ENCODE measurements around the gene GNG12.

GNG12 gene

DNA sequence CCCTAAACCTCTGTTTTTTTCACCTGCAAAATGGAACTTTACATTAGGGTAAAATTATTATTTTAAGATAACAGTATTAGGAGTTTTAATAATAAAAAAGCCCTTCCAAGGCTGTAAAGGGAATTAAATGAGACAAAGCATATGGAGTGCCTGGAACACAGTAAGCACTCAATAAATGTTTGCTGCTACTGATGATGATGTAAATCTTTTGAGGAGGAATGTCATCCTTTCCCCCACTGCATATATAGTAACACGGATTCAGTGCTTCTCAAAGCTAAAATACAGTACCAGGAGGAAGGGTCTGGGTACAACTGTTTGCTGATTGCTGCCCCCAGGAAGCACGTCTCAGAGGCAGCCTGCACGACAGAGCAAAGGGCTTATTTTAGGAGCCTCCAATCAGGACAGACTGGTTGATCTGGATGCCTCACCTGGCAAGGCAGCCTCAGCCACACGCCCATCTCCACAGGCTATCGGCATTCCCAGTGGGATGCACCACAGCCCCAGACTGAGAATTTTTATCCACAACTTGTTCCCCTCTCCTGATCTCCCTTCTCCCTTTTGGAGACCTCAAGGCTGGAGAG, 83.9 kb downstream of the GNG12 start:
- Histone ChIP-seq H3K4me3 (ENCODE audit: low read length) (peak overlapping the region; percentile 52), H3K27me3 (ENCODE audit: insufficient read depth, low read length) (no peaks in the 10 kb centered on the region; the same call in 1 of the 2 replicates), H3K36me3 (ENCODE audit: insufficient read depth, low read depth, low read length) (no peaks in the 10 kb centered on the region), H3K4me1 (ENCODE audit: insufficient read depth, low read length) (peaks cover 64% of the 10 kb centered on the region), H3K27ac (ENCODE audit: low read length) (peak overlapping the region; percentile 76), H3K9me3 (ENCODE audit: insufficient read depth, low read depth, low read length) (no peaks in the 10 kb centered on the region), H3K9ac (ENCODE audit: low read depth, low read length) (peak overlapping the region; percentile 82; the same call in 1 of the 2 replicates)

DNA sequence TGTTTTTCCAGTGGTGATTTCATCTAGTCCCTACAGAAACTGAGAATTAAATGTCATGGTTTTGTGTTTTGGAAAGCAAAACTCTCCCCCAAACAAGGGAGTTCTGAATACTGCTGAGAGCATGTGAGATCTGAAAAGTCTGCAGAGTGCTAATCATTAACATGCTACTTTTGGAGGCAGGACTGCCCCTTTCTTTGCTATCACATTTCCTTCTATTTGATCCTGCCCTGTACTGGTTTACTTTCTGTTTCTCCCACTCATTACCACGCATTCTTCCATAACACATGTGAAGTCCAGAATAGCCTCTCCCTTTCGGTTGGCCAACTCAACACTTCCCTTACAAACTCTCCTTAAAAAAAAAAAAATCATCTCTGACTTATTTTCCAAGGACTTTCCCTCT, 84.6 kb downstream of the GNG12 start:
- Histone ChIP-seq H3K4me3 (ENCODE audit: low read length) (peak overlapping the region; percentile 28; the same call in 1 of the 2 replicates), H3K4me1 (ENCODE audit: insufficient read depth, low read length) (peaks cover 68% of the 10 kb centered on the region), H3K9me3 (ENCODE audit: insufficient read depth, low read depth, low read length) (no peaks in the 10 kb centered on the region), H3K36me3 (ENCODE audit: insufficient read depth, low read depth, low read length) (no peaks in the 10 kb centered on the region), H3K9ac (ENCODE audit: low read depth, low read length) (peak overlapping the region; percentile 5; the same call in 1 of the 2 replicates), H3K27ac (ENCODE audit: low read length) (peak overlapping the region; percentile 16), H3K27me3 (ENCODE audit: insufficient read depth, low read length) (no peaks in the 10 kb centered on the region; the same call in 1 of the 2 replicates)

DNA sequence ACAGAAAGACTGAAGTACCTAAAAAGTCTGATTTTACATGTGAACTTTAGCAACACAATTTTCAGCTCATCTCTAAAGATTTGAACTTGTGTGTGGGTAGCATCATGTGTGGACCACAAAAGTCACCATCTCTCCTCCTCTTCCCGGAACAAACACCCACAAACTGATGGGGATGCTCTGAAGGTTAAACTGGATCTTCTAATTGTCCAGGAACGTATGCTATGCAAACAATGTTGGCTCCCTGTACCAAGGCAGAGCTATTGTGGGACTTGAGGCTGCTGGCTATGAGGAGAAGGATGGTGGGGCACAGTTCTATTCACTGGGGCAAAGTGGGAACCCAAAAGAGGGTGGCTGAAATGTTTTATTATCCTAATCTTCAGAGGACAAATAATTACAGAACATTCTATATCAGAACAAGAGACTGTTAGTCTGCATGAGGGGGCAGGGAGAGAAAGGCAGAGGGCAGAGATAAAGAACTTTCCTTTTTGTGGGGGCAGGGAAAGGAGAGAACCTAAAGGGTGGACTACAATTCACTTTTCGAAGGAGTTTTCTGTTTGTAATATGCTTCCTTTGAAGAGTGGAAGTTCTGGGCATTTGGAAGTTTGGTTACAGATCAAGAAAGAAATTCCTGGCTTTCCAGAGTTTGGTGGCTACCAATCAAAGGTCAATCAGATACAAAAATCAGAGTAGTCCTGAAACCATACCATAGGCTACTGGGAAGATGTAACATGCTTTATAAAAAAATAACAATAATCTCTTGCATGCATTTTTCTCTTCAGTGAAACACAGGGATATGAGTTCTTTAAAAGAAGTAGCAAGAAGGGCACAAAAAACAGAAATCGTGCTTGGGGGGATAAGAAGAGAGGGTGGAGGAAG, 85.4 kb downstream of the GNG12 start:
- peak overlapping the region; percentile 28 for H3K4me3 ChIP-seq (ENCODE audit: low read length)
- no peaks in the 10 kb centered on the region for H3K9me3 ChIP-seq (ENCODE audit: insufficient read depth, low read depth, low read length)
- no peaks in the 10 kb centered on the region for H3K36me3 ChIP-seq (ENCODE audit: insufficient read depth, low read depth, low read length)
- H3K9ac ChIP-seq (ENCODE audit: low read depth, low read length), result peak overlapping the region; percentile 5; the same call in 1 of the 2 replicates
- no peaks in the 10 kb centered on the region; the same call in 1 of the 2 replicates for H3K27me3 ChIP-seq (ENCODE audit: insufficient read depth, low read length)
- H3K27ac ChIP-seq (ENCODE audit: low read length), result no peak overlapping the region
- H3K4me1 ChIP-seq (ENCODE audit: insufficient read depth, low read length), result peaks cover 73% of the 10 kb centered on the region

DNA sequence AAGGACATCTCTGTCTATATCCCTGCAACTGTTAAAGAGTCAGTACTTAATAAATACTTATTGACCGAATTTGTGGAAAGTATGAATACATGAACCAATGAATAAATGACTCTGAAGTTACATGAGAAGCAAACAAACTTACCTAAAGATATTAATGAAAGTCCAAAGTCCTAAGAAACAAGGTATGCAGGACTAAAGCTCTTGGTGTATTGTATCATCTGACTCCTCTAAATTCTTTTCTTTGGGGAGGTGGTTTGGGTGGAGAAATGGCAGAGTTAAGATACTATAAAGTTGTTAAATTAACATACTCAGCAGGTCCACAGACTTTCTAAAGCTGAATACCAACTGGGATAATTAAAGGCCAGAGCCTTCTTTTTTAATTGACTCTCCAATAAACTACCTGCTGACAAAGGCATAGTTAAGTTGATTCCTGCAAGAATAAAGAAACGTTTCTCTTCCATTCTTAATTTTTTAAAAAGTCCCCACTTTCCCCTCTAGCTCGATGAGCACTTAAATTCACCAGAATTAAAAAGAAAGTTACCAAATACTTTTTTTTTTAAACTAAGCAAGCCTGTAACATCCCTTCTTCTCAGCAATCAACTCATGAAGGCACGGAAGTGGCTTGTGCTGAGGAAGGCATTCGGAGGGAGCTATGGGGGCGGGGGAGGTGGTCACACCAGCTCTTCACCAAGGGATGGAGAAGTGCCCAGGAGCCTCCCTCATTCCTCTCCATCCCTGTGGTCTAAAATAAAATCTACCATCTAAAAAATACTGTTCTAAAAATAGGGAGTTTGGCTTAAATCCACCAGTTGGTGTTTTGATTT, 87.2 kb downstream of the GNG12 start:
- H3K36me3 ChIP-seq (ENCODE audit: insufficient read depth, low read depth, low read length), result no peaks in the 10 kb centered on the region
- no peaks in the 10 kb centered on the region; the same call in 1 of the 2 replicates for H3K27me3 ChIP-seq (ENCODE audit: insufficient read depth, low read length)
- H3K4me3 ChIP-seq (ENCODE audit: low read length), result peak overlapping the region; percentile 48; the same call in 1 of the 2 replicates
- H3K9ac ChIP-seq (ENCODE audit: low read depth, low read length), result no peak overlapping the region
- H3K9me3 ChIP-seq (ENCODE audit: insufficient read depth, low read depth, low read length), result no peaks in the 10 kb centered on the region
- no peak overlapping the region for H3K27ac ChIP-seq (ENCODE audit: low read length)
- H3K4me1 ChIP-seq (ENCODE audit: insufficient read depth, low read length), result peaks cover 65% of the 10 kb centered on the region

DNA sequence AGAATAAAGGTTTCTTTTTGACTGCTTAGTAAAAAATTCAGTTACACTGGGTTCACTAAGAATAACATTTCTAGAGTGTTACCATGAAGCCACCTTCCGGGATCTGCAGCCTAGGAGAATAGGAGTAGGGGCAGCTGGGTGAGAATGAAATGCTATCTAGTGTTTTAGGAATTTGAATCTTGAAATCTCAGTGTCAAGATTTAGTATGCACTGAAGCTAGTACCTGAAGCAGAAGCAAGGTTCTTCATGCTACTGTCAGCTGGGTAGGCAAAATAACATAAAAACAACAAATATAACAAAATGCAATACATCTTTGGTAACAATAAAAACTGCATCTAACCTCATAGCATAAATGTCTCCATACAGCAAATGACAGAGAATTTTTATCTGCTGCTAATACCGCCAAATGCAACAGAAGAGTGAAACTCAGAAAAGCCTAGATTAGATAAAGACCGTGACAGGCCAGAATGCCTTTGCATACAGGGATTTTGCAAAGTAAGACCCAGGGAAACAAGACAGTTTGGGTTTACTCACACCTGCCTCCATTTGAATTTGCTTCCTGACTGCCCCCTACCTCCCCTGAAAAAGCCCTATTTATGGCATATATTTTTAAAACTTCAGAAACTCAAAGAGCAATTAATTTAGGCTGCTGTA, 90.1 kb downstream of the GNG12 start:
- Histone ChIP-seq H3K27ac (ENCODE audit: low read length) (no peak overlapping the region), H3K4me1 (ENCODE audit: insufficient read depth, low read length) (peaks cover 41% of the 10 kb centered on the region), H3K9me3 (ENCODE audit: insufficient read depth, low read depth, low read length) (no peaks in the 10 kb centered on the region), H3K36me3 (ENCODE audit: insufficient read depth, low read depth, low read length) (no peaks in the 10 kb centered on the region), H3K9ac (ENCODE audit: low read depth, low read length) (no peak overlapping the region; the same call in 1 of the 2 replicates), H3K27me3 (ENCODE audit: insufficient read depth, low read length) (no peaks in the 10 kb centered on the region; the same call in 1 of the 2 replicates), H3K4me3 (ENCODE audit: low read length) (no peak overlapping the region)

DNA sequence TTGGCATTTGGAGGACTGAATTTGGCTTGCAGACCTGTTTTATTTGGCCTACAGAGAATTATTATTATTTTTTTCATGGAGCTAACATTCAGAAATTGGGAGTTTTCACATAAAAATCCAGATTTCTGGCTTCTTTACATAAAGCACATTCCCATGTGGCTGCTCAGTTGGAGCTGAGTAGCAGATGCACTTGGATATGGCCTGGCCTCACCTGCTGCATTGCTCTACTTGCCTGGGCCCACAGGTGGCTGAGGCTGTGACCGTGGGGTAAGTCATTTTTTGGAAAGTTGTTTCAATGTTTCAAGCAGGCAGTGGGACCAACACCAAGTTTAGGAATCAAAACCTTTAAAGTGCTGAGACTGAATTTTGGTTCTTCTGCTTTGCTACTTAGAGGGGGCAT, 91.5 kb downstream of the GNG12 start:
- Histone ChIP-seq H3K4me1 (ENCODE audit: insufficient read depth, low read length) (peaks cover 30% of the 10 kb centered on the region; the same call in 1 of the 2 replicates), H3K27me3 (ENCODE audit: insufficient read depth, low read length) (no peaks in the 10 kb centered on the region; the same call in 1 of the 2 replicates), H3K9ac (ENCODE audit: low read depth, low read length) (no peak overlapping the region), H3K36me3 (ENCODE audit: insufficient read depth, low read depth, low read length) (no peaks in the 10 kb centered on the region), H3K27ac (ENCODE audit: low read length) (no peak overlapping the region), H3K9me3 (ENCODE audit: insufficient read depth, low read depth, low read length) (no peaks in the 10 kb centered on the region), H3K4me3 (ENCODE audit: low read length) (no peak overlapping the region)

DNA sequence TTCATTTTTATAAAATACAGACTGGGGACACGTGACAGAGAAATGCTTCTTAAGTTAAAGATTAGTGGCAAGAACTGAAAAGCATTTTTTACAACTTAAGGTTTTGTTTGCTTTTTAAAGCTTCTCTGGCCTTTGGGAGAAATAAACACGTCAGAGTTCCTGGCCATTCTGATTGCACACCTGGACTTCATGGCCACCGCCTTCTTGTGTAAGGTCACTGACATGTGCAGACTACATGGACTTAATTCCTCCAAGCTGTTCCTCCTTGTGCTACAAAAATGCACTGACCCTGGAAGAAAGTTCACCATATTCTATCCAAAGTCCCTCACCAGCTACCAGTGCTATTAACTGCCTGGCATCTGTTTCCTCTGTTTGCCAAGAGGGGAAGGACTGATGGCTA, 92.1 kb downstream of the GNG12 start:
- H3K27ac ChIP-seq (ENCODE audit: low read length), result no peak overlapping the region

DNA sequence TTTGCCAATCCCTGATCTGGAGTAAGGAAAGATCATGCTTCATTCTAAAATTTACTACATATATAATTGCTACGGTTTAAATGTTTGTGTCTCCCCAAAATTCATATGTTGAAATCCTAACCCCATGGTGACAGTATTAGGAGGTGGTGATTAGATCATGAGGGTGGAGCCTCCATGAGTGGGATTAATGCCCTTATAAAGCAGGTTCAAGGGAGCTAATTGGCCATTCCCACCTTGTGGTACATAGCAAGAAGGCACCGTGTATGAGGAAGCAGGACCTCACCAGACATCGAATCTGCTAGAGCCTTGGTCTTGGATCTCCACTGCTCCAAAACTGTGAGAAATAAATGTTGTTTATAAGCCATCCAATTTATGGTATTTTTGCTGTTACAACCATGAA, 92.7 kb downstream of the GNG12 start:
- H3K9me3 ChIP-seq (ENCODE audit: insufficient read depth, low read depth, low read length), result no peaks in the 10 kb centered on the region
- peaks cover 23% of the 10 kb centered on the region; the same call in 1 of the 2 replicates for H3K4me1 ChIP-seq (ENCODE audit: insufficient read depth, low read length)
- H3K27me3 ChIP-seq (ENCODE audit: insufficient read depth, low read length), result no peaks in the 10 kb centered on the region; the same call in 1 of the 2 replicates
- no peak overlapping the region for H3K27ac ChIP-seq (ENCODE audit: low read length)
- no peaks in the 10 kb centered on the region for H3K36me3 ChIP-seq (ENCODE audit: insufficient read depth, low read depth, low read length)
- H3K9ac ChIP-seq (ENCODE audit: low read depth, low read length), result no peak overlapping the region
- H3K4me3 ChIP-seq (ENCODE audit: low read length), result no peak overlapping the region

More for the DNA sequence above, 92.1 kb downstream of the GNG12 start:
- Histone ChIP-seq H3K9me3 (ENCODE audit: insufficient read depth, low read depth, low read length) (no peaks in the 10 kb centered on the region), H3K4me1 (ENCODE audit: insufficient read depth, low read length) (peaks cover 25% of the 10 kb centered on the region; the same call in 1 of the 2 replicates), H3K4me3 (ENCODE audit: low read length) (no peak overlapping the region), H3K27me3 (ENCODE audit: insufficient read depth, low read length) (no peaks in the 10 kb centered on the region; the same call in 1 of the 2 replicates), H3K9ac (ENCODE audit: low read depth, low read length) (no peak overlapping the region), H3K36me3 (ENCODE audit: insufficient read depth, low read depth, low read length) (no peaks in the 10 kb centered on the region)

DNA sequence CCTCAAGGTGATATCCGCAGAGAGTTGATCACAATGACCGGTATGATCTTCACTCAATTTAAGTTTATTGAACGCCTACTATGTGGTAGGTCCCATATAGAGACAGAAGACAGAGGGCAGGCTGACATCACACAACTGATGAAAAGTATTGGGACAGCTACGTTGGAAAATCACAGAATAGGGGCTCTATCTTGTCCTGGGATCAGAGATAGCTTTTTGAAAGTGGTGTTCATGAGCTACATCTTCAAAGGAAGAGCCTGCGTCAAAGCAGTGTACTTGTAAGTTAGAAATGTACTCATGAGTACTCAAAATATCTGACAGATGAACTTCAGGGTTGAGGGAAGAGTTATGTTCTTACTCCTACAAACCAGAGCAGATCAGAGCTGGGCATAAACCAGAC, 93.9 kb downstream of the GNG12 start:
- Histone ChIP-seq H3K36me3 (ENCODE audit: insufficient read depth, low read depth, low read length) (no peaks in the 10 kb centered on the region), H3K27me3 (ENCODE audit: insufficient read depth, low read length) (no peaks in the 10 kb centered on the region), H3K27ac (ENCODE audit: low read length) (no peak overlapping the region), H3K9ac (ENCODE audit: low read depth, low read length) (no peak overlapping the region), H3K4me1 (ENCODE audit: insufficient read depth, low read length) (peaks cover 18% of the 10 kb centered on the region; the same call in 1 of the 2 replicates), H3K9me3 (ENCODE audit: insufficient read depth, low read depth, low read length) (no peaks in the 10 kb centered on the region), H3K4me3 (ENCODE audit: low read length) (no peak overlapping the region)

DNA sequence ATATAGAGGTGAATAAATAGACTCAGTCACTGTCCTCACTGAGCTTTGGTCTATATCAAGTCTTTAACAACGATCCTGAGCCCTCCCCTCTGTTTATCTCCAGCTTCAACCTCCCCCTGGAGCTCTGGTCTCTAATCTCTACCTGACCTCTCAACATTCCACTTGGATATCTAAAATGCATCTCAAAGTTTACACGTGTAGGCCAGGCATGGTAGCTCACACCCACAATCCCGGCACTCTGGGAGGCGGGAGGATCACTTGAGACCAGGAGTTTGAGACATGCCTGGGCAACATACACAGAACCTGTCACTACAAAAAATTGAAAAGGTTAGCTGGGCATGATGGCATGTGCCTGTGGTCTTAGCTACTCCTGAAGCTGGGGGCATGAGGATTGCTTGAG, 94.9 kb downstream of the GNG12 start:
- H3K36me3 ChIP-seq (ENCODE audit: insufficient read depth, low read depth, low read length), result no peaks in the 10 kb centered on the region
- H3K4me1 ChIP-seq (ENCODE audit: insufficient read depth, low read length), result peaks cover 18% of the 10 kb centered on the region; the same call in 1 of the 2 replicates
- no peak overlapping the region for H3K9ac ChIP-seq (ENCODE audit: low read depth, low read length)
- H3K9me3 ChIP-seq (ENCODE audit: insufficient read depth, low read depth, low read length), result no peaks in the 10 kb centered on the region
- H3K4me3 ChIP-seq (ENCODE audit: low read length), result no peak overlapping the region
- no peak overlapping the region for H3K27ac ChIP-seq (ENCODE audit: low read length)
- H3K27me3 ChIP-seq (ENCODE audit: insufficient read depth, low read length), result no peaks in the 10 kb centered on the region

DNA sequence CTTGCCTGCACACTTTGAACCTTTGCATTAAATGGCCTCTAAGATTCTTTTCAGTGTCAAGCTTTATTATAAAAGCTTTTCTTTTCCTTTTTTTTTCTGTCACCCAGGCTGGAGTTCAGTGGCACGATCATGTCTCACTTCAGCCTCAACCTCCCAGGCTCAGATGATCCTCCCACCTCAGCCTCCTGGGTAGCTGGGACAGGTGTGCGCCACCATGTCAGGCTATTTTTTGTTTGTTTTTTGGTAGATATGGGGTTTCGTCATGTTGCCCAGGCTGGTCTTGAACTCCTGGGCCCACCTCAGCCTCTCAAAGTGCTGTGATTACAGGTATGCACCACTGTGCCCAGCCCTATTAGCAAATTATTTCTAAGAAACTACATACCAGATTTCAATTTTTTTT, 95.4 kb downstream of the GNG12 start:
- no peaks in the 10 kb centered on the region for H3K9me3 ChIP-seq (ENCODE audit: insufficient read depth, low read depth, low read length)
- H3K27ac ChIP-seq (ENCODE audit: low read length), result no peak overlapping the region
- peaks cover 12% of the 10 kb centered on the region; the same call in 1 of the 2 replicates for H3K4me1 ChIP-seq (ENCODE audit: insufficient read depth, low read length)
- H3K4me3 ChIP-seq (ENCODE audit: low read length), result no peak overlapping the region
- no peaks in the 10 kb centered on the region for H3K27me3 ChIP-seq (ENCODE audit: insufficient read depth, low read length)
- H3K36me3 ChIP-seq (ENCODE audit: insufficient read depth, low read depth, low read length), result no peaks in the 10 kb centered on the region
- no peak overlapping the region for H3K9ac ChIP-seq (ENCODE audit: low read depth, low read length)

Data from iPS-20b (cell line).